Measurements from ENCODE around the gene PPARG. TPM values are rescaled to one million over a fixed set of nuclear protein-coding genes. Genes with fewer than 3 reads are reported as not detected.
"Not testable (repeated sequence)": the region's sequence is repeated elsewhere in the genome, so short reads cannot be mapped to it uniquely, and the experiment has no call there.

PPARG gene
- total RNA-seq, 1 donor, result 1.9 TPM

- Histone ChIP-seq H3K4me3 (ENCODE audit: low read length) (no peak overlapping the region), H3K27me3 (ENCODE audit: insufficient read depth, low read length) (no peaks in the 10 kb centered on the region), H3K4me1 (ENCODE audit: insufficient read depth, low read length) (peaks cover 50% of the 10 kb centered on the region), H3K9me3 (ENCODE audit: low read depth, low read length) (no peaks in the 10 kb centered on the region)
Measured at GRCh38 chr3:12462159-12462947, 173.5 kb downstream of the PPARG start.

GRCh38 chr3:12463686-12464085, 174.8 kb downstream of the PPARG start:
- H3K9me3 ChIP-seq (ENCODE audit: low read depth, low read length), result no peaks in the 10 kb centered on the region

DNA sequence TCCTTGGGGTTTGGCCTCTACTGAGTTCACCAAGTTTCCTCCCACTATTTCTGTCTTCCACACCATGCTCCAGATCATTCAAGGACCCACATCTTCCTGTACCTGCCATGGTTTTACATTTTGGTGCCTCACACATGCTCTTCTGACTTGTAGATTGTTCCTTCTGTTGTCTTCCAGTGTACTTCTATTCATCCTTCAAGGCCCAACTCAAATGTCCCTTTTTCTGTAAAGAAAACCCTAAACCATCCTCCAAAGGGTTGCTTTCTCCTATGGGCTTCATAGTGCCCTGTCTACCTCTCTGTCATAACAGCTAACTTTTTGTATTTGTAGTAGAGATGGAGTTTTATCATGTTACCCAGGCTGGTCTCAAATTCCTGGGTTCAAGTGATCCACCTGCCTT, 175.3 kb downstream of the PPARG start:
- H3K4me3 ChIP-seq (ENCODE audit: low read length), result no peak overlapping the region
- peaks cover 41% of the 10 kb centered on the region for H3K4me1 ChIP-seq (ENCODE audit: insufficient read depth, low read length)
- H3K9me3 ChIP-seq (ENCODE audit: low read depth, low read length), result no peaks in the 10 kb centered on the region
- H3K27me3 ChIP-seq (ENCODE audit: insufficient read depth, low read length), result no peaks in the 10 kb centered on the region

More at GRCh38 chr3:12463686-12464085, 174.8 kb downstream of the PPARG start:
- H3K27me3 ChIP-seq (ENCODE audit: insufficient read depth, low read length), result no peaks in the 10 kb centered on the region
- no peak overlapping the region for H3K4me3 ChIP-seq (ENCODE audit: low read length)
- peaks cover 46% of the 10 kb centered on the region for H3K4me1 ChIP-seq (ENCODE audit: insufficient read depth, low read length)

DNA sequence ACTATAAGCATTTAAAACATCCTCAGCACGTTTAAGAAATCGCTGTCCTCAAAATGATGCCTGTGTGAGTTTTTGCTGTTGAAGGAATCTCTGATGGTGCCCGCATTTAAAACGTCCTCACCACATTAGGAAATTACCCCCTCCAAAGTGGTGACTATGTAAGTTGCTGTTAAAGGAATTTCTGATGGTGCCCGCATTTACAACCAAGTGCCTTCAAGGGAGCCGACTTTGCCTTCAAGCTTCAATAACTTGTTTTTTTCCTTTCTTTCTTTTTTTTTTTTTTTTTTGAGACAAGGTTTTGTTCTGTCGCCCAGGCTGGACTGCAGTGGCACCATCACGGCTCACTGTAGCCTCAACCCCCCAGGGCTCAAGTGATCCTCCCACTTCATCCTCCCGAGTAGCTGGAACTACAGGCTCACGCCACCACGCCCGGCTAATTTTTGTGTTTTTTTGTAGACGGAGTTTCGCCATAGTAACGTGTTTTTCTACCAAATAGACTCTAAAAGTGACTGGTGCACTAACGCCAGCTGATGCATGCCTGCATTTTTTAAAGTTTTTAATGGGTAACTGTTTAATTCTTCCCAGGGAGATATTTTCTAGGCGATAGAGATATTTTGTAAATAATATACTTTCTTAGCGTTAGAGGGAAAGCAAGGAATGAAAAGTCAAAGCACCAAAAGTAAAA, 176.4 kb downstream of the PPARG start:
- Histone ChIP-seq H3K4me3 (ENCODE audit: low read length) (no peak overlapping the region), H3K4me1 (ENCODE audit: insufficient read depth, low read length) (peaks cover 30% of the 10 kb centered on the region), H3K9me3 (ENCODE audit: low read depth, low read length) (no peaks in the 10 kb centered on the region), H3K27me3 (ENCODE audit: insufficient read depth, low read length) (no peaks in the 10 kb centered on the region)

DNA sequence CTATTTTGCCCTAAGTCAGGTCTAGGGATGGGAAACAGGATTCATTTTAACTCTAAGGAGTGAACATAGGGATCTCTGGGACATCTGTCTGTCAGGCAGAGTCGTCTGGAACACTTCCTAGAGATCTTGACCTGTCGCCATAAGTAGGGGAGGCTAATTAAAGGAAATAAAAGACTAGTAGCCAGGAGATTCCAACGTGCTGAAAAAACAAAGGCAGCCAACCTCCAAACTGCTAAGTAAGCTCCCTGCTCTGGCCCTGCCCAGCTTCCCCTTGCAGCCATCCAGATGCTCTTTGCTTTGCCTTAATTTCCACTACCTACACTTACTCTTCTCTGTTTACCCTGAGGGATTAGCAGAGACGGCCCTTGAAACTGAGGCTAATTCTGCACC, 177.0 kb downstream of the PPARG start:
- Histone ChIP-seq H3K4me3 (ENCODE audit: low read length) (no peak overlapping the region), H3K4me1 (ENCODE audit: insufficient read depth, low read length) (peaks cover 27% of the 10 kb centered on the region), H3K9me3 (ENCODE audit: low read depth, low read length) (no peaks in the 10 kb centered on the region), H3K27me3 (ENCODE audit: insufficient read depth, low read length) (no peaks in the 10 kb centered on the region)

DNA sequence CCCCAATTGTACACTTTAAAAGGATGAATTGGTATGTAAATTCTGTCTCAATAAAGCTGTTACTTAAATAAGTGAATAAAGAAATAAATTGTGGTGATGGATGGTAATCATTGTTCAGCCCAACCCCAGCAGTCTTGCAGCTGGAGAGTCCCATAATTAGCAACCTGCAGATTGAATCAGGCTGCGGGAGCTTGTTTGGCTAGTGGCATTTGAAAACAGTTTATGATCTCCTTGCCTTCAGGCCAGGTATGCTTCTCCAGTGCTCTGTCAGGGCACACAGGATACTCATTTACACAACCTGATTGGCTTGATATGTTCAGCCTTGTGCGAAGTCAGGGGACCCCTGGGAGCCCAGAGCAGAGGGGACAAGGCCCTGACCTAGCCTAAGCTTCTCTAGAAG, 178.9 kb downstream of the PPARG start:
- Histone ChIP-seq H3K9me3 (ENCODE audit: low read depth, low read length) (no peaks in the 10 kb centered on the region), H3K4me1 (ENCODE audit: insufficient read depth, low read length) (peaks cover 10% of the 10 kb centered on the region), H3K27me3 (ENCODE audit: insufficient read depth, low read length) (no peaks in the 10 kb centered on the region), H3K4me3 (ENCODE audit: low read length) (no peak overlapping the region)

DNA sequence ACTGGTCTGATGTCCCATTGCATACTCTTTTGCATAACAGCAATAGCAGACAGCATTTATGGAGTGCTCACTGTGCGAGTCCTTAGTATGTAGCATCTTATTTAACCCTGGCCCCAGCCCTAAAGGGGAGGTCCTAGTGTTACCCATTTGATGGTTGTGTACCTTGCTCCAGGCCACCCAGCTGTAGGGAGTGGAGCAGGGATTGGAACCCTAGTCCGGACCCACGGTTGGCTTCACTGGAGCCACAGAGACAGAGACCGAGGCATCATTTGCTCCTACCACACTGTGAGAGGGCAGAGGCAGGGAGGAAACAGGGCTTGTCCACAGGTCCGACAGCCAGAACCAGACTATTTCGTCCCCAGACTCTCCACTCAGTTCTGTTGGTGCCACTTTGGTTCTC, 179.4 kb downstream of the PPARG start:
- Histone ChIP-seq H3K4me1 (ENCODE audit: insufficient read depth, low read length) (peaks cover 6% of the 10 kb centered on the region), H3K9me3 (ENCODE audit: low read depth, low read length) (no peaks in the 10 kb centered on the region), H3K27me3 (ENCODE audit: insufficient read depth, low read length) (no peaks in the 10 kb centered on the region), H3K4me3 (ENCODE audit: low read length) (no peak overlapping the region)

GRCh38 chr3:12468757-12469156, 179.9 kb downstream of the PPARG start:
- Histone ChIP-seq H3K9me3 (ENCODE audit: low read depth, low read length) (no peaks in the 10 kb centered on the region), H3K4me3 (ENCODE audit: low read length) (no peak overlapping the region), H3K4me1 (ENCODE audit: insufficient read depth, low read length) (peaks cover 1% of the 10 kb centered on the region), H3K27me3 (ENCODE audit: insufficient read depth, low read length) (no peaks in the 10 kb centered on the region)

DNA sequence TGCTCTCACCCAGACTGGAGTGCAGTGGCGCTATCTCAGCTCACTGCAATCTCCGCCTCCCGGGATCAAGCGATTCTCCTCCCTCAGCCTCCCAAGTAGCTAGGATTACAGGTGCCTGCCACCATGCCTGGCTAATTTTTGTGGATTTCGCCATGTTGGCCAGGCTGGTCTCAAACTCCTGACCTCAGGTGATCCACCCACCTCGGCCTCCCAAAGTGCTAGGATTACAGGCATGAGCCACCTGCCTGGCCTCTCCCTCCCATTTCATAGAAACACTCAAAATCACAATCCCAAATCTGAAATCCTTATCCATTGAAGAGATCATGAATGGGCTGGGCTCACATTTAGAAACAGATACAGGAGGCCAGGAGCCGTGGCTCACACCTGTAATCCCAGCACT, 180.4 kb downstream of the PPARG start:
- not testable (repeated sequence) for H3K4me3 ChIP-seq (ENCODE audit: low read length); H3K9me3 ChIP-seq (ENCODE audit: low read depth, low read length); H3K27me3 ChIP-seq (ENCODE audit: insufficient read depth, low read length); H3K4me1 ChIP-seq (ENCODE audit: insufficient read depth, low read length)

DNA sequence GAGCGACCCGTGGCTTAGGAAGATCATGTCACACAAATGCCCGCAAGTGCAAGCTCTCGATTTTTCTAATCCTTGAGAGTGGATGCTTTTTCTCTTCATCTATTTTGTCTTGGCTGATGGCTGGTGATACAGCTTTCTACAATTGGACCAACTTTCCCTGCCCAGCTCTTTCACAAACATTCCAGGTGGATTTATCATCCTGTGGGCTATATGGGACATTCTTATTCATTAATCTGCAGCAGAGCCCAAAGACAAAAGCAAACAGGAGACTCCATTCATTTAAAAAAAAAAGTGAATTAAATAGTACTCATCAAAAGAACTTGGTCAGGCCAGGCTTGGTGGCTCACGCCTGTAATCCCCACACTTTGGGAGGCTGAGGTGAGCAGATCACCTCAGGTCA, 181.2 kb downstream of the PPARG start:
- no peaks in the 10 kb centered on the region for H3K9me3 ChIP-seq (ENCODE audit: low read depth, low read length)
- no peaks in the 10 kb centered on the region for H3K27me3 ChIP-seq (ENCODE audit: insufficient read depth, low read length)
- no peak overlapping the region for H3K4me3 ChIP-seq (ENCODE audit: low read length)
- H3K4me1 ChIP-seq (ENCODE audit: insufficient read depth, low read length), result no peaks in the 10 kb centered on the region

DNA sequence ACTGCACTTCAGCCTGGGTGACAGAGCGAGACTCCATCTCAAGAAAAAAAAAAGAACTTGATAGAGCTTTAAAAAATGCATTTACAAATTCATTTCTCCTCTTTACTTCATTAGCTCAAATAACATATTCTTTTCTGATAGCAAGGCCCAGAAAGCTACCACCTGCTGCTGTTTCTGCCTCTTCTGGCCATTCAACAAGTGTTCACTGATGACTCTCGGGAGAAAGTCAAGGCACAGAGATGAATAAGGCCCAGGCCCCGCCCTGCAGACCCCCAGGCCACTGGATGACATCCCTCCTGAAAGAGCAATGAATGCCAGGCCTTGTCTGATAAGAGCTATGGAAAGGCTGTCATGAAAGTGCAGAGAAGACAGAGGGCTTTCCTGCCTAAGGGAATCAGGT, 181.8 kb downstream of the PPARG start:
- H3K9me3 ChIP-seq (ENCODE audit: low read depth, low read length), result no peaks in the 10 kb centered on the region
- H3K4me3 ChIP-seq (ENCODE audit: low read length), result no peak overlapping the region
- no peaks in the 10 kb centered on the region for H3K27me3 ChIP-seq (ENCODE audit: insufficient read depth, low read length)
- H3K4me1 ChIP-seq (ENCODE audit: insufficient read depth, low read length), result no peaks in the 10 kb centered on the region

DNA sequence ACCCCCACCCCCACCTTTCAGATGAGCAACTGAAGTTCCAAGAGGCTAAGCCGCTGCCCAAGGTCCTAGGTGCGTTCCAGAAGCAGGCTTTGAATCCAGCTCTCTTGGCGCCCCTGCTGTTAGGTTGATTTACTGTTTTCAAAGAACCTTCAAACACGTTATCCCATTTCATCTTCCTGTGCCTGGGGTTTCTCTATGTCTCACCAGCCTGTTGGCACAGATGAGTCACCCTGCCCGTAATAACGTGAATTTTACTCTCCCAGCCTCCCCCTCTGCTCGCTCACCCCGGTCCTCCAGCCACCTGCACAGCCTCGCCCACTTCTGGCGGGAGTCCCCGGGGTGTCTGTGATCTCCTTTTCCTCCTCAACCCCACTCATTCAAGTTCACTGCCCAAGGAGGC, 182.4 kb downstream of the PPARG start:
- Histone ChIP-seq H3K4me1 (ENCODE audit: insufficient read depth, low read length) (no peaks in the 10 kb centered on the region), H3K4me3 (ENCODE audit: low read length) (no peak overlapping the region), H3K27me3 (ENCODE audit: insufficient read depth, low read length) (no peaks in the 10 kb centered on the region), H3K9me3 (ENCODE audit: low read depth, low read length) (no peaks in the 10 kb centered on the region)

DNA sequence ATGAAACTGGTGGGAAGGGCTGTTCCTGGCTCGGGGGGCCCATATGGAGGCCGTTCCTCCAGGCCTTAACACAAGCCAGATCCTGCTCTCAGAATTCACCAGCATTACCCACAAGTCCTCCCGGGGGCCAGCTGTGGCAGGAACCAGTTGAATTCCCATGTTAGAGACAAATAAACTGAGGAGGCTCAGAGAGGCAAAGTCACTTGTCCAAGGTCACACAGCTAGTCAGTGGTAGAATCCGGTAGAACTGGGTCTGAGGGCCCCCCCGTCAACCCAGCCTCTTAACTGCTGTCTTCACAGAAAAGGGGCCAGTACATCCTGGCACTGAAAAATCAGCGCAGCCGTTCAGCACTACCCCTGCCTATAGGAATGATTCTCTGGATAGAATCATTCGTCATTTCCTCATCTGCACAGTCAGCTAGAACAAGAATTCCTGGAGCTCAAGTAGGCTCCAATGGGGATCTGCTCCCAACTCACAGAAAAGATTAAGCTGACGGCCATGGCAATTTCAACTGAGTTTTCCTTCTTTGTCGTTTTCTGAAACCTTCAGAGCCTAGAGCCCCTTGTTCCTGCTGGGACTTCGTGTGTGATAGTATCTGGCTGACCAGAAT, 183.2 kb downstream of the PPARG start:
- Histone ChIP-seq H3K4me1 (ENCODE audit: insufficient read depth, low read length) (no peaks in the 10 kb centered on the region), H3K27me3 (ENCODE audit: insufficient read depth, low read length) (no peaks in the 10 kb centered on the region), H3K9me3 (ENCODE audit: low read depth, low read length) (no peaks in the 10 kb centered on the region), H3K4me3 (ENCODE audit: low read length) (no peak overlapping the region)

DNA sequence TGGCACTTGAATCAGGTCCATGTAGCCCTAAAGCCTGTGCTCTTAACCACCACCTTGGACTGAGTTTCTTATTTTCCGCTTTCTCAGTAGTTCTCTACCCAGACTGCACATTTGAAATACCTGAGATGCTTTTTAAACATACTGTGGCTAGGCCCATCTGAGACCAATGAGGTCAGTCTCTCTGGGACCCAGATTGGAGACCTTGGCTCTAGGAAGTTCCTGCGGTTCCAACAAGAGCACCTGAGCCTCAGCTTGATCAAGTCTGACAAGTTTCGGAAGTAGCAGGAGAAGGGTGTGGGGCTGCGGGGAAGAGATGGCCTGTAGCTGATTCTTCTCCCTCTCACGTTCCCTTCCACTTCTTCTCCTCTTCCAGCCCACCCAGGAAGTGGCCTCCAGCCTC, 183.9 kb downstream of the PPARG start:
- Histone ChIP-seq H3K4me3 (ENCODE audit: low read length) (no peak overlapping the region), H3K27me3 (ENCODE audit: insufficient read depth, low read length) (no peaks in the 10 kb centered on the region), H3K4me1 (ENCODE audit: insufficient read depth, low read length) (no peaks in the 10 kb centered on the region), H3K9me3 (ENCODE audit: low read depth, low read length) (no peaks in the 10 kb centered on the region)

DNA sequence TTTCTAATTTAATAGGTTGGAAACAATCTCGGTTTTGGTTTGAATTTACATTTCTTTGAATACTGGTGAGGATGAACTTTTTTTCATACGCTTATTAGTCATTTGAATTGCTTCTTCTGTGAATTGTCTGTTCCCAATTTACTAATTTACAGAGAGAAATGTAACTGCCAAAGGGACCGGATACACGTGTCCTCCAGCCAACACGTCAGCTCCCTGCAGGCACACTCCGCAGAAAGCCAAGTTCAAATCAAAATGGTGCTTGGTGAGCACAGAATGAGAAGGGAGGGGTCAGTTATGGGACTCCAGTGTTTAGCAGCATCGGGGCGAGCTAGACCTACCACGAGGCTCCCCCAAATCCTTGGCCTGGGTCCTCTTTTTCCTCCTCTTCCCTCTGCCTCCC, 184.6 kb downstream of the PPARG start:
- no peak overlapping the region for H3K4me3 ChIP-seq (ENCODE audit: low read length)
- H3K27me3 ChIP-seq (ENCODE audit: insufficient read depth, low read length), result no peaks in the 10 kb centered on the region
- H3K4me1 ChIP-seq (ENCODE audit: insufficient read depth, low read length), result no peaks in the 10 kb centered on the region
- H3K9me3 ChIP-seq (ENCODE audit: low read depth, low read length), result no peaks in the 10 kb centered on the region
